Stimulated activated CD8-positive, alpha-beta memory T cell treated with anti-CD3 and anti-CD28 coated beads, Interleukin-4, amount 100 ng/mL, for 4 hours (primary cell): Measurements from ENCODE around the gene PMVK.

Source experiments
- DNase-seq, 2 donors: peaks; one replicate each; pipeline ENCODE4 v3.0.0-alpha.2; 2020; ENCODE audit warnings: low read depth in 2 of 2, low spot score in 1 of 2

PMVK gene

GRCh38 chr1:154881820-154882535 is 54.5 kb downstream of the PMVK start:
- DNase-seq: no peak

GRCh38 chr1:154880671-154881070 is 55.8 kb downstream of the PMVK start:
- no peak for DNase-seq

- DNase-seq: no peak
Measured at GRCh38 chr1:154879038-154879421, 57.5 kb downstream of the PMVK start.

- DNase-seq: peak; percentile 40 to 56
Measured at GRCh38 chr1:154878371-154879037, 58.0 kb downstream of the PMVK start.

- DNase-seq: no peak
Measured at GRCh38 chr1:154877370-154877974, 59.0 kb downstream of the PMVK start.

DNA sequence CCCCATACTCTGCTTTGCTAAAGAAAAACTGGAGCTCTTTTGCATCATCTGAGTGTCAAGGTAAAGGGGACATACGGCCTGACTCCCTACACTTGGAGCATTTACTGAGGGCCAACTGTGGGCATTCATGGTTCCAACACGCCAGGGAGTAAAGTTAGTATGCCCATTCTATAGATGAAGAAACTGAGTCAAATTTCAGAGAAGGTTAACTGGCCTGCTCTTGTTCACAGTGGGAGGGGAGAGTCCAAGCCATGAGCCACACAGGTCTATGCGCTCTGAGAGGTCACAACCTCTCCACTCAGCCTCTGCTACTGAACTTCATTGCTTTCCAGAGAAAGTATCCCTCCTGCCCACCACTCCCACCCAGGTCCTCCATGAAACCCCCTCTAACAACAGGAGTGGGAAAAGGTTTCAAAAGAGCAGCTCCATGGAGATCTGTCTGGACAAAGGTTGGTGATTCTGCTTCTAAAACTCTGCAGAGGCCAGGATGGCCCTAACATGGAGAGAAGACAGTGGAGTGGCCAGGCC is 59.6 kb downstream of the PMVK start:
- DNase-seq: no peak
